GM23338 (cell line): Measurements from ENCODE around the gene JPH4. TPM values are rescaled to one million over a fixed set of nuclear protein-coding genes. Genes with fewer than 3 reads are reported as not detected.

Experiments used
- ATAC-seq: fragments of 200-7000 bp; cut with Tn5 transposase; 3 replicates; pipeline ENCODE4 v1.9.1; 2020
- DNase-seq: peaks from one replicate; pipeline ENCODE4 v3.0.0-alpha.2; 2015; ENCODE audit warnings: low spot score
- H2AFZ ChIP-seq: fragments of 200-600 bp; sonication (generic); 2 replicates; pipeline ENCODE4 v1.8.0; 2016; ENCODE audit warnings: antibody characterized with exemption, mild to moderate bottlenecking, moderate library complexity
- H3F3A ChIP-seq: fragments of 200-600 bp; sonication (generic); replicated peaks from 2 replicates; pipeline ENCODE4 v1.8.0; 2017; ENCODE audit warnings: antibody characterized with exemption, mixed run types, low read depth
- H3K27ac ChIP-seq: fragments of 200-600 bp; sonication (generic); 2 replicates; pipeline ENCODE4 v1.6.1; 2016; ENCODE audit warnings: low read depth
- H3K27me3 ChIP-seq: fragments of 200-600 bp; sonication (generic); 2 replicates; pipeline ENCODE4 v1.8.0; 2016; ENCODE audit warnings: mild to moderate bottlenecking, mixed run types, moderate library complexity; ENCODE audit not compliant: insufficient read depth
- H3K36me3 ChIP-seq: fragments of 200-600 bp; sonication (generic); 2 replicates; pipeline ENCODE4 v1.8.0; 2016; ENCODE audit warnings: mild to moderate bottlenecking; ENCODE audit not compliant: insufficient read depth
- H3K4me1 ChIP-seq: fragments of 200-600 bp; sonication (generic); 2 replicates; pipeline ENCODE4 v1.8.0; 2016; ENCODE audit warnings: mild to moderate bottlenecking, moderate library complexity; ENCODE audit not compliant: insufficient read depth
- H3K4me2 ChIP-seq: fragments of 200-600 bp; sonication (generic); 2 replicates; pipeline ENCODE4 v1.7.1; 2017; ENCODE audit warnings: mixed run types
- H3K4me3 ChIP-seq: fragments of 200-600 bp; sonication (generic); 2 replicates; pipeline ENCODE4 v1.6.1; 2016; ENCODE audit warnings: mixed run types
- H3K79me2 ChIP-seq: fragments of 200-600 bp; sonication (generic); replicated peaks from 2 replicates; pipeline ENCODE4 v1.8.0; 2017; ENCODE audit warnings: mild to moderate bottlenecking; ENCODE audit not compliant: insufficient read depth
- H3K9me2 ChIP-seq: fragments of 200-600 bp; sonication (generic); 2 replicates; pipeline ENCODE4 v1.8.0; 2017; ENCODE audit not compliant: insufficient read depth
- H4K20me1 ChIP-seq: fragments of 200-600 bp; sonication (generic); replicated peaks from 2 replicates; pipeline ENCODE4 v1.8.0; 2017; ENCODE audit warnings: mild to moderate bottlenecking; ENCODE audit not compliant: insufficient read depth
- H3K27ac Mint-ChIP-seq: 2 replicates; pipeline ENCODE4 v1.8.0; 2020; ENCODE audit warnings: inconsistent platforms, mild to moderate bottlenecking, moderate library complexity, mixed read lengths
- H3K27me3 Mint-ChIP-seq: 3 replicates; pipeline ENCODE4 v1.8.0; 2022; ENCODE audit warnings: low read depth, mild to moderate bottlenecking, moderate library complexity, mixed read lengths, inconsistent platforms; ENCODE audit not compliant: insufficient read depth, poor library complexity
- H3K36me3 Mint-ChIP-seq: 3 replicates; pipeline ENCODE4 v1.8.0; 2021; ENCODE audit warnings: low read depth, mild to moderate bottlenecking, inconsistent platforms, moderate library complexity, mixed read lengths
- H3K4me1 Mint-ChIP-seq: 3 replicates; pipeline ENCODE4 v1.8.0; 2020; ENCODE audit warnings: mild to moderate bottlenecking, inconsistent platforms, mixed read lengths
- H3K4me3 Mint-ChIP-seq: 3 replicates; pipeline ENCODE4 v1.8.0; 2021; ENCODE audit warnings: moderate library complexity, mild to moderate bottlenecking, inconsistent platforms, mixed read lengths
- H3K9me3 Mint-ChIP-seq: 3 replicates; pipeline ENCODE4 v1.8.0; 2020; ENCODE audit warnings: moderate library complexity, mild to moderate bottlenecking, inconsistent platforms, mixed read lengths
- CREB1 ChIP-seq: fragments of 250-450 bp; sonication (Bioruptor Pico); IDR thresholded peaks from 2 replicates; pipeline ENCODE4 v1.5.0; 2020; ENCODE audit warnings: low read depth, mild to moderate bottlenecking, moderate library complexity
- CTCF ChIP-seq, 2 experiments: fragments of 200-600 bp in 1 of 2; sonication (generic) in 1 of 2; conservative IDR thresholded peaks; 2 replicates each; pipeline versions ENCODE4 v1.5.1 to v1.6.1; 2016 to 2017; ENCODE audit warnings: antibody characterized with exemption in 2 of 2, low read depth in 2 of 2, mild to moderate bottlenecking in 2 of 2, moderate library complexity in 1 of 2
- ETS1 ChIP-seq: IDR thresholded peaks from 2 replicates; pipeline ENCODE4 v1.6.1; 2016; ENCODE audit warnings: antibody characterized with exemption
- EZH2 ChIP-seq: fragments of 200-600 bp; sonication (generic); IDR thresholded peaks from one replicate; pipeline ENCODE4 v1.8.0; 2017; ENCODE audit warnings: antibody characterized with exemption, mild to moderate bottlenecking, low read depth; ENCODE audit not compliant: unreplicated experiment
- EZH2phosphoT487 ChIP-seq: fragments of 200-600 bp; sonication (generic); IDR thresholded peaks from one replicate; pipeline ENCODE4 v1.8.1; 2018; ENCODE audit warnings: antibody characterized with exemption; ENCODE audit not compliant: unreplicated experiment
- JUNB ChIP-seq: IDR thresholded peaks from one replicate; pipeline ENCODE4 v1.6.1; 2016; ENCODE audit warnings: antibody characterized with exemption; ENCODE audit not compliant: unreplicated experiment
- NANOG ChIP-seq: IDR thresholded peaks from 2 replicates; pipeline ENCODE4 v1.6.1; 2016; ENCODE audit warnings: antibody characterized with exemption, borderline replicate concordance
- POLR2AphosphoS5 ChIP-seq: IDR thresholded peaks from 2 replicates; pipeline ENCODE4 v1.6.1; 2016; ENCODE audit warnings: antibody characterized with exemption, low read depth
- REST ChIP-seq: IDR thresholded peaks from one replicate; pipeline ENCODE4 v1.6.1; 2018; ENCODE audit warnings: antibody characterized with exemption; ENCODE audit not compliant: unreplicated experiment
- STAT1 ChIP-seq: IDR thresholded peaks from one replicate; pipeline ENCODE4 v1.6.1; 2016; ENCODE audit warnings: antibody characterized with exemption; ENCODE audit not compliant: unreplicated experiment
- ZNF114 ChIP-seq: fragments of 250-450 bp; sonication (Bioruptor Pico); IDR thresholded peaks from 2 replicates; pipeline ENCODE4 v1.5.0; 2020; ENCODE audit warnings: mild to moderate bottlenecking, moderate library complexity
- ZNF331 ChIP-seq: fragments of 250-450 bp; sonication (Bioruptor Pico); IDR thresholded peaks from 2 replicates; pipeline ENCODE4 v1.5.0; 2020; ENCODE audit warnings: low read depth, mild to moderate bottlenecking, moderate library complexity
- ZNF462 ChIP-seq: fragments of 250-450 bp; sonication (Bioruptor Pico); IDR thresholded peaks from 2 replicates; pipeline ENCODE4 v1.5.0; 2020; ENCODE audit warnings: mild to moderate bottlenecking, moderate library complexity
- polyA plus RNA-seq: library from polyadenylated mRNA; unstranded; fragments of >200 nt; fragmentation: Nextera tagmentation; extraction: Ambion mirVana; gene quantifications from 2 replicates; pipeline ENCODE4 v1.2.1, GENCODE V29; 2016
- total RNA-seq: library from RNA; depleted of rRNA; stranded (reverse); fragments of >200 nt; shearing (Covaris generic); gene quantifications from 2 replicates; pipeline ENCODE4 v1.2.3, GENCODE V29; 2014

JPH4 gene
- total and polyA plus RNA-seq, 2 experiments from 2014 or later: 11.0 to 29.9 TPM

- H3K27ac ChIP-seq: peak overlapping the region; percentile 78; the same call in 1 of the 2 replicates
- H2AFZ ChIP-seq: no peak overlapping the region
- no peak for TF ChIP-seq ZNF114 (CRISPR knock-in tag)
- no peak for TF ChIP-seq ZNF331 (CRISPR knock-in tag)
- no peak for TF ChIP-seq EZH2
- no peak for TF ChIP-seq STAT1
- TF ChIP-seq ETS1: no peak
- no peak for TF ChIP-seq JUNB
- TF ChIP-seq EZH2phosphoT487: no peak
- no peak for TF ChIP-seq ZNF462 (CRISPR knock-in tag)
- no peak for TF ChIP-seq NANOG
- no peak for TF ChIP-seq POLR2AphosphoS5
- no peak for TF ChIP-seq CTCF (conservative IDR thresholded peaks at IDR 0.05; ENCODE audit: low read depth in 2 of 2)
- no peak for TF ChIP-seq CREB1 (CRISPR knock-in tag)
- no peak for TF ChIP-seq REST
These were observed 9.0 kb downstream of the JPH4 start for GRCh38 chr14:23569443-23570151.

More at GRCh38 chr14:23569443-23570151, 9.0 kb downstream of the JPH4 start:
- H3K9me2 ChIP-seq: no peaks in the 10 kb centered on the region
- peaks cover 4% of the 10 kb centered on the region for H3K27me3 ChIP-seq
- no peaks in the 10 kb centered on the region for H3K36me3 ChIP-seq
- Mint-ChIP-seq H3K27me3 (peaks cover 31% of the 10 kb centered on the region), H3K36me3 (peaks cover 26% of the 10 kb centered on the region), H3K9me3 (peaks cover 4% of the 10 kb centered on the region; the same call in 1 of the 3 replicates), H3K4me1 (peaks cover 50% of the 10 kb centered on the region), H3K4me3 (peak overlapping the region; percentile 1; the same call in 1 of the 3 replicates), H3K27ac (0 out of 2 replicates have a peak overlapping the region, but pooled peaks have one; percentile 53)
- peak overlapping the region; percentile 86 for H3K4me2 ChIP-seq
- peak overlapping the region; percentile 43 for H3K4me3 ChIP-seq
- ATAC-seq: peak; percentile 57
- peaks cover 15% of the 10 kb centered on the region for H3F3A ChIP-seq
- H4K20me1 ChIP-seq: peaks cover 9% of the 10 kb centered on the region
- peaks cover 31% of the 10 kb centered on the region for H3K4me1 ChIP-seq
- peak; percentile 90 for DNase-seq
- H3K79me2 ChIP-seq: peaks cover 4% of the 10 kb centered on the region
